NCI-H1436 (cell line): ENCODE results near the gene DEFB132.

Experiments
- DNase-seq: peaks from one replicate; lab custom pipeline; 2025; lab: John Stamatoyannopoulos, UW

The DEFB132 gene

GRCh38 chr20:263701-264100, 6.2 kb downstream of the DEFB132 start:
- no peak for DNase-seq

DNA sequence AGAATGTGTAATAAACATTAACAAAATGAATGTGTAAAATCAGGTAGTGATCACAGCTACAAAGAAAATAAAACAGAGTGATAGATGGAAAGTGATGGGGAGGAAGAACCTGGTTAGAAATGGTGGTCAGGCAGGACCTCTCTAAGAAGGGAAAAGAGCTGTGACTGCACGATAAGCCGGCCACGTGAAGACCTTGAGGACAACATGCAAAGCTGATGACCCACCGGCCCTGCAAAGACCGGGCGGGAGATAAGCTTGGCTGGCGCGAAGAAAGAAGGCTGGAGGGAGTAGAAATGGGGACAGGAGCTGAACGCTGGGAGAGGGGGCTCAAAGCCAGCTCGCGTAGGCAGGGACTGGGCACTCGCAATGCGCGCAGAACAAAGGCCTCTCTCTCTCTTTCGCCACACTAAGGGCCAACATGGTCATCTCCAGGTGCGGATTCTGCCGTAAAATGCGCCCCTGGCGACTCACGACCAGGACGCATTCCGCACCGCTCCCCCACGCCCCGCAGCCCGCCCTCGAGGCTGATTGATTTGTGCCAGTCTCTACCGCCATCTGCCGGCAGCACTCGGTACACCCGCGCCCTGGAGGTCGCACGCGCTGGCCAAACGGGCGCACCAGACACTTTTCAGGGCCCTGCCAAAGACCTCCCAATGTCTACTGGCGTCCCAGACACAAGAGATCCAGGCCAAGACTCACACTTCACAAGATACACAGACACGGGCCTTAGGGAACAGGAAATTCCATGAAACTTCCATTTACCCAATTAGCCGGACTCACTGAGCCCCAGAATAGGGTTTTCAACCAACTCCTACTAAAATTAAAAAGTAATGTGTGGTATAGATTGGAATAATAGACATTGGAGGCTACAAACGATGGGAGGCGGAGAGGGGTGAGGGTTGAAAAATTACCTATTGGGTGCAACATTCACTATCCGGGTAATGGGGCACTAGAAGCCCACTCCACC, 9.4 kb downstream of the DEFB132 start:
- peak; percentile 77 for DNase-seq

DNA sequence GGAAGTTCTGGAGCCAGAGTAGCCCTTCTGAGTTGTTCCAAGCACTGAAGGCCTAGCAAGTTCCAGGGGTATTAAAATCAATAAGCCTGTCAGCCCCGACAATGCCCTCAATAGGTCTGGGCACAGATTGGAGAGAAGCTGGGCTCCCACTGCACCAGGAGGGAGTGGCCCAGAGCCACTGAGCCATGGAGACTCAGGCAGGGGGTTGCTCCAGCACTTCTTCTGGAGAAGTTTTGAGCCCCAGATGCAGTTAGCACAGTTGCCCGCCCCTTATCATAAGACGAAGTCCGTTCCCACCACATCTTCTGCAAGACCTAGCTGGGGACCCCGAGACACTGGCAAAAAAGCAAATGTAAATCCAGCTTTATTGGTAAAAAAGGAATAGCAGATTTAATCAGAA, 13.0 kb downstream of the DEFB132 start:
- DNase-seq, result no peak

- no peak for DNase-seq
Measured at GRCh38 chr20:271069-271468, 13.5 kb downstream of the DEFB132 start.

- no peak for DNase-seq
Measured at GRCh38 chr20:271528-271927, 14.0 kb downstream of the DEFB132 start.

GRCh38 chr20:272718-273117, 15.2 kb downstream of the DEFB132 start:
- DNase-seq, result no peak

DNA sequence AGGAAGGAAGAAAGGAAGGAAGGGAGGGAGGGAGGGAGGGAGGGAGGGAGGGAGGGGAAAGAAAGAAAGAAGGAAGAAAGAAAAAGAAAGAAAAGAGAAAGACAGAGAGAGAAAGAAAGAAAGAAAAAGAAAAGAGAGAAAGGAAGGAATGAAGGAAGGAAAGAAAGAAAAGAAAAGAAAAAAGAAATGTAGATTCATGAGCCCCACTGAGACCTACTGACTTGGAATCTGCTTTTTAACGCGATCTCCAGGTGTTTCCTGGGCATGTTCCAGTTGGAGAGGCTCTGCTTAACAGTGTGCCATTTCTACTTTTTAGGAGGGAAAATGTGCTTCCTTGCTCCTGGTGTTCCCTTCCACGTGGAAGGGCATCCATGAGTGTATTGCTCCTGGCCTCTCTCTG, 16.4 kb downstream of the DEFB132 start:
- DNase-seq, result no peak

DNA sequence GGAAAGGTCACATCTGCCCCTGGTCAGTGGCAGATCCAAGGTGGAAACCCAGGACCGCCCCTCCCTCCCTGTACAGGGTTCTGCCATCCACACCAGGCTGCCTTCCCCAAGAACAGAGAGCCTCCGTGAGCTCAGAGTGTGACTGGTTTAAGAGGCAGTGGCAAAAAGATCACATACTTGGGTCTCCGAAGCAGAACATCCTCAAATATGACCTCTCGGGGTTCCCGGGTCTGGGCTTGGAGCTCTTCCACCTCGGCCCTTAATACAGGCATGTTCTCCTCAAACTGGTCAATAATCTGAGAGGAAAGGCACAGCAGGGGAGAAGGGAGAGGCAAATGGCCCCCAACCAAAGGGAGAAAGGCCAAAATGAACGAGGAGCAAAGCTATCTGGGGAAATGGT, 18.3 kb downstream of the DEFB132 start:
- no peak for DNase-seq

DNA sequence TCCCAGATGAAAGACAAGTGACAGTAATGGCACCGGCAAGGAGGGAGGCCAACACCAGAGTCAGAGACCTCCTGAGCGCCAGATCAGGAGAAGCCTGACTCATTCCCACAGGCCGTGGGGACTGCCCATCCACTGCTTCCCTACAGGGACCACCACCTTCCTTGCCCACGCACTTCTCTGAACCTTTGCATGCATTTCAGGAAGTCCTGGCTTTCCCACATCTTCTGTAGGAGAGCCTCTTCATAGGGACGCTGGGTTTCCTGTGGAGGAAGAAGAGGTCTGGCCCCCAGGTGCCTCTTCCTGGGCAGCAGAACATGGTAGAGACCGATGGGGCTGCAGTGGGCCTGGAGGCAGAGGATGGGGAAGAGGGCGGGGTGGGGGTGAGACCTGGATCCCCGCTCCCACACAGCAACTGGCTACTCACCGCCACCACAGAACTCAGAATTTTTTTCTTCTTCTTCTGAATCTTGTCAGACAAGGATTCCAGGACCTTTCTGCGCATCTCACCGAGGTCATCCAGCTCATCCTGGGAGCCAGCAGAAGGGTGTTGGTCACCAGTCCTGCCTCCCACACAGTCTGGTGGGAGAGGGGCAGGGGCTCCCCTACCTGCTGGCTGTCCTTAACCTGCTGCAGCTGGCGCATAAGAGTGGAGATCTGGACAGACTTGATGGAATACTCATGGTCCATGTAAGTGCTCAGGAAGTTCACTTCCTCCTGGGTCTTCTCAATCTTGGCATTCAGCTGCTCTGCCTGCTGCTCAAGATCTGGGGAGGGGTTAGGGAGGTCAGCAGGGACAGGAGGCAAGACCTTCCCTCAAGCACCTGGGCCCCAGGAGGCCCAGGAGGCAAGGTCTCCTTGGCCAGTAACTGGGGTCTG, 19.3 kb downstream of the DEFB132 start:
- DNase-seq, result no peak

DNA sequence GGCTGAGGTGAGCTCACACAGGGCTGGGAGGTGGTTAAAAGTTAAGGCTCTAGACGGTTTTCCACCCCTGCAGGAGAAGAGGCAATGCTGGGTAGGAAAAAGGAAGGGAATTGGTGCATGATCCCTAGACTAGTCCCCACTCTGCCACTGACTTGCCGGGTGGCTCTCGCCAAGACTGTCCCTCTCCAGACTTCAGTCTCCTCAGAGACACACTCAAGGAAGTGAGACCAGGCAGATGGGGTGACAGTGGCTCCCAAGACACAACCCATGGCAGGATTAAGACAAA, 19.9 kb downstream of the DEFB132 start:
- no peak for DNase-seq

- DNase-seq, result no peak
Measured at GRCh38 chr20:278181-278580, 20.7 kb downstream of the DEFB132 start.

GRCh38 chr20:278607-279571, 21.4 kb downstream of the DEFB132 start:
- no peak for DNase-seq

DNA sequence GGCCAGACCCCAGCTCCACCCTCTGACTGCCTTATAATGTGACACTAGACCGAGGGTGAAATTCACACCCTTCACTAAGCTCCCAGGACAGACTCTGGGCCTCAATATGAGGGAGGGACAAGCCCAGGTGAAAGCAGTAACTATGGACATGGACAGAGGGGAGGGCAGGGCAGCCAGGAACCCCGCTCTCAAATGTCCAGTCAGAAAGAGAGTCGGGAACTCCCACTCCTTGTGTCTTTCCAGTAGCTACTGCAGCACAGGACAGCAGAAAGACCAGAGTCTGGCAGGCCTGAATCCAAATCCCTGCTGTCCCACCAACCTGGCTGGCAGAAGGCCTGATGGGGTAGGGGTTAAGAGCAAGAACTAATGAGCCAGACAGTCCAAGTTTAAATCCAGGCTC, 26.6 kb downstream of the DEFB132 start:
- no peak for DNase-seq

- DNase-seq, result no peak
Measured at GRCh38 chr20:286508-286907, 29.0 kb downstream of the DEFB132 start.

DNA sequence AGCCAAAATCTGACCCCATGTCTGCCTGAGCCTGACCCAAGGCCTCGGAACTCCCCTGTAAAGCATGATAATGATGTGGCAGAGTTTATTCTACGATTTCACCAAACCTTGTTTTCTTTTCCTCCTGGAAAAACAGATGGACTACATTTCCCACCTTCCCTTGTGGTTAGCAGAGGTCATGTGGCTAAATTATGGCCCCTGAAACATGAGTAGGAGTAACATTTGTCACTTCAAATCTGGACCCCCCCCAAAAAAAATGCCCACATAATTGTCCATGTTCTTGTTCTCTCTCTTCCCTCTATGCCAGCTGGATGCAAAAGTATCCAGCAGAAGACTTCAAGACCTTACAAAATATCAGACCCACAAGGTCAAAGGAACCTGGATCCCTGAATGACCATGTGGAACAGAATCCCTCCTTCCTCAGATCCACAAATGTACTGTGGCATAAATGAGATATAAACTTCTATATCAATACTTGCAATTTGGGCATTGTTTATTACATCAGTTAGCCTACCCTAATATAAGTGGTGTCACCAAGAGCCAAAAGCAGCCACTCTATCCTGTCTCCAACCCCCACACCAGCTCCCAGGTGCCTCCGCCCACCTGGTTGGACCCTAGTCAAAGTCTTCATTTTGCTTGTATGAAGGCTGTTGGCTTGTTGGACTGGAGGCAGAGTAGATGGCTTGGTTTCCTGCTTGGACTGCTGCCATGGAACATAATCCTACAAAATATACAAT, 31.6 kb downstream of the DEFB132 start:
- DNase-seq, result no peak

DNA sequence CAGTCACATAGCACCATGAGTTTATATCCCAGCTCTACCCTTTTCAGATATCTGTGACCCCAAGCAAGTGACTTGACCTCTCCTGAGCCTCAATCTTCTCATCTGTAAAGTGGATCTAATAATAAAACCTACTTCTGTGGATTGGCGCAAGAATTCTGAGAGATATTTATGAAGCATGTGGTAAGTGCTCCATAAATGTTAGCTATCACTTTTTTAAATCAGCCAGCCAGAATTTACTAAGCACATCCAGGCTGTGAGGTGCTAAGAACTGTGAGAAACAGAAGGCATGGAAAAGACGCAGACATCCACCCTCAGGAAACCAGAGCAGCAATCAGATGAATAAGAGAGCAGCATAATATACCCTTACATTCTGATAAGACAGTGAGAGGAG, 32.2 kb downstream of the DEFB132 start:
- no peak for DNase-seq

DNA sequence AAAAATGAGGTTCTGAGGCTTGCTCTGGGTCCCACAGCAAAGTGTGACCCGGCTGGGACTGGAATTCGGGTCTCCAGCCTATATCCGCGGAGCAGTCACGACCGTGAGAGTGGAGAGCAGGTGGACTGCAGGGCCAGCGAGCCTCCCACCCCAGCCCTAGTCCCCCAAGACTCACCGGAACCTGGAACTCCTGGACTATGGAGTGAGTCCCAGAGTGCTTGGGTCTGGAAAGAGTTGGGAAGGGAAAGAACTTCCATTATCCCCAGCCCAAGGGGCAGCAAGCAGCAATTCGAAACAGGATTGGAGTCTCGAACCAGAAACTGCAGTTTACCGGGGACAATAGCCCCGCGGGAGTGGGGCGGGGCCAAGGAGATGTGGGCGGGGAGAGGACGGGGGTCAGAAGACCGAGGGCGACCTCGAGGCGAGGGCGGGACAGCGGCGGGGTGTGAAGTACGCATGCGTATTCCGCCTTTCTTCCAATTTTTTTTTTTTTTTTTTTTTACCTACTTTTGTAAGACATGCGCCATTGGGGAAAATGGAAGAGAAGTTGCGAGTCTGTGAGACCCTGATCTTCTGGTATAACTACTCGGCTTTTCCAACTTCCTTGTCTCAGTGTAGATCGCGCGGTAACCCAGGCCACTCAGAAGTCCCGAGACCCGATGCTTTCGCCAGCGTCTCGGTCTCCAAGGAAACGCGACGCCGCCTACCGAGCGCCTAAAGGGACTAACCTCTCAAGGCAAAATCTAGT, 32.7 kb downstream of the DEFB132 start, which contains the start of gene C20orf96:
C20orf96 (minus strand) TSS at position 667 of the 748 bp plus-strand sequence; CDS start at position 527, 140 bp downstream.
- peak; percentile 85 for DNase-seq

DNA sequence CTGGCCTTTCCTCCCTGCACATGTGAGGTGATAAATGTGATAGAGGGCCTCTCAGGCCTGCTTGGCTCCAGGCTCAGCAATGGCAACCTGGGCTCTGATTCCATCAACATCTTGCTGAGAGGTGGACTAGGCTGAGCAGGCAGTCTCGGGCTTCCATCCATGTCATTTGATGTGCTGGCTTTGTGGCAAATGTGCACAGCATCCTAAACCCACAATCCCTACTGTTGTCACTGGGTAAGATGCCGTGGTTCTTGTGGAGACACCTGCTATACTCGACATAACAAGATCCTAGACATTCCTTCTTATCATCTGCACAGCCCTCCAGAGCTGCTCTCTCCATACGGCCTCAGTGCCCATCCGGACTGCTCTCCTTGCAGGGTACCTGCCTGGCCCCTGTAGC, 37.1 kb downstream of the DEFB132 start:
- DNase-seq, result no peak

DNA sequence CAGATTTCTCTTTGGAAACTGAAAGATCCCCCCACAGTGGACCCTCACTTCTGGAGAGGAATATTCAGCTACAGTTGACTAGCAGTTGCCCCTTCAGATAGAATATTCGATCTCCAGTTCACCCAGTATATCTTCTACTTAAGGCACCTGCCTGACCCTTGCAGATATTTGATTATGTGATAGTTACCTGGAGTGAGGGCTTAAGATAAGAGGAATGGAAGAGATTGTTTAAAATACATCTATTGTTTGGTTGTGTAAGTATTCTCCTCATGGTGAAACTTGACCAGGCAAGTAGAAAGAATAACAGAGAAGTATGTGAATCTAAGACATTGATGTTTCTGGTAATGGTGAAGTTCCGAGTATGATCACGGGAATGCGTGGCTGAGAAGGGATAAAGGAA, 38.3 kb downstream of the DEFB132 start:
- no peak for DNase-seq
